Left hindlimb (tissue), 1 donor: ENCODE results near the gene ZCCHC10.
"Not testable (repeated sequence)": the region's sequence is repeated elsewhere in the genome, so short reads cannot be mapped to it uniquely, and the experiment has no call there.

ENCODE experiments used
- DNase-seq: peaks from one replicate; pipeline ENCODE4 v3.0.0-alpha.2; 2018

ZCCHC10 gene

DNA sequence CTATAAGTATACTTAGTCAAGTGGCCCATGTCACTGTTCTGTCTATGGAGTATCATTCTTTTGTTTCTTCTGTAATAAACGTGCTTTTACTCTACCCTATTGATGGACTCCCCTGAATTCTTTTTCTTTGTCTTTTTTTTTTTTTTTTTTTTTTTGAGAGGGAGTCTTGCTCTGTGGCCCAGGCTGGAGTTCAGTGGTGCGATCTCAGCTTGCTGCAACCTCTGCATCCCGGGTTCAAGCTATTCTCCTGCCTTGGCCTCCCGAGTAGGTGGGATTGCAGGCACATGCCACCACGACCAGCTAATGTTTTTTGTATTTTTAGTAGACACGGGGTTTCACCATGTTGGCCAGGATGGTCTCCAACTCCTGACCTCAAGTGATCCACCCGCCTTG, 53.9 kb downstream of the ZCCHC10 start:
- not testable (repeated sequence) for DNase-seq

DNA sequence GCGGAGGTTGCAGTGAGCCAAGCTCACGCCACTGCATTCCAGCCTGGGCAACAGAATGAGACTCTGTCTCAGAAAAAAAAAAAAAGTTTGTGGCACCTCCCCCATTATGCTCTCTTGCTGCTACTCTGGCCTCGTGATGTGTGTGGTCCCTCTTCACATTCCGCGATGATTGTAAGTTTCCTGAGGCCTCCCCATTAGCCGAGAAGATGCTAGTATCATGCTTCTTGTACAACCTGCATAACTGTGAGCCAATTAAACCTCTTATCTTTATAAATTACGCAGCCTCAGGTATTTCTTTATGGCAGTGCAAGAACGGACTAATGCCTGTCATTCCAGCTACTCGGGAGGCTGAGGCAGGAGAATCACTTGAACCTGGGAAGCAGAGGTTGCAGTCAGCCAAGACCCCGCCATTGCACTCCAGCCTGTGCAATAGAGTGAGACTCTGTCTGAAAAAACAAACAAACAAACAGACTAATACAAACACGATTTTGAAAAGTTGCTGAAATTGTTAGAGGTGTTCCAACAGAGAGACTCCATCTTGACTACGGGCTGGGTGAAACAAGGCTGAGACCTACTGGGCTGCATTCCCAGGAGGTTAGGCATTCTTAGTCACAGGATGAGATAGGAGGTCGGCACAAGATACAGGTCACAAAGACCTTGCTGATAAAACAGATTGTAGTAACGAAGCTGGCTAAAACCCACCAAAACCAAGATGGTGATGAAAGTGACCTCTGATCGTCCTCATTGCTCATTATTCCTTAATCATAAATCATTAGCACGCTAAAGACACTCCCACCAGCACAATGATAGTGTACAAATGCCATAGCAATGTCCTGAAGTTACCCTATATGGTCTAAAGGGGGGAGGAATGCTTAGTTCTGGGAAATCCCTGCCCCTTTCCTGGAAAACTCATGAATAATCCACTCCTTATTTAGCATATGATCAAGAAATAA, 54.6 kb downstream of the ZCCHC10 start:
- DNase-seq, result no peak

DNA sequence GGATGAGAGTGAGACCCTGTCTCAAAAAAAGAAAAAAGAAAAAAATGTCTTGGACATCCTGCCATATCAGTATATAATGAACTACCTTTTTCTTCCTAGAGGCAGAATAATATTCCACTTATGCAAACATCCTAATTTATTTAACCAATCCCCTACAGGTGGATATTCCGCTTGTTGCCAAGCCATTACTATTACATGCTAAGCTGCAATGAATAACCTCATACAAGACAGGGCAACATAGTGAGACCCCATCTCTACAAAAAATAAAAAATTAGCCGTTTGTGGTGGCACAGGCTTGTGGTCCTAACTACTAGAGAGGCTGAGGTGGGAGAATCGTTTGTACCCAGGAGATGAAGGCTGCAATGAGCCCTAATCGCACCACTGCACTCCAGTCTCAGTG, 61.2 kb downstream of the ZCCHC10 start:
- no peak for DNase-seq

DNA sequence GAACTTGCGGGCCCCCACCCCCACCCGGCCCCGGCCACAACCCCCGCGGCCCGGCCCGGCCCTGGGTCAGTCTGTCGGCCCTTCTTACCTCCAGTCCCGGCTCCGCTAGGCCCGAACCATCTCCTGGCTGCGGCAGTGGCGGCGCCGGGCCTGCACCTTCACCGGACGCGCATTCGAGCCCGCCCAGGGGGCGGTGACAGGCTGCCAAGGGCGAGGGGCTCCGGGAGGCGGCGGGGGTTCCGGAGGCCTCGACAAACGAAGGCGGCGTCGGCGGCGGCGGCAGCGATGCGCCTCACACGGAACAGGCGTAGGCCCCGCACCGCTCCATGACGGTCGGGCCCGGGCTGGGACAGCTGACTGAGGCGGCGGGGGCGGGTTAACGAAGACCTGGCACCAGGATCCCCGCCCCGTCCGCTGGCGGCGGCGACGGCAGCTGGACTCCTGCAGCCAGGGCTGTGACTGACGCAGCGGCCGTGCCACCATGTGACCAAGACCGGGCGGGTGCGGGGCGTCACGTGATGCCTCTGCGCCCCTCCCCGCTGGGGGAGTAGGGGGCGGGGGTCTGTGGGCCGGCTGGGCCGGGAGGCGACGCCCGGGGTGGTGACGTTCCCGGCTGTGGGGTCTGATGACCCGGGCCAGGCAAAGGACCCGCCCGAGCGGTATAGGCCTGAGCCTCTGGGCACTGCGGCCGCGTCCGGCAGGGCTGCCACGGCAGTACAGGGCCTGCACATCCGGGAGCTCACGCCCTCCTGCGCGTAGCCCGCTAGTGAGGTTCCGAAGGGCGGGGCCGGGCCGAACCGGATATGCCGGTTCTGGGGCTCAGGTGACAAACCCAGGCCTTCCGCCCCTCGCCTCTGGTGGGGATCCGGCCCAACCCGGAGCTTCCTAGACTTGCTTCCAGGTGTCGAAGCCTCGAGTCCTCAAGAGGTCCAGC, 62.9 kb downstream of the ZCCHC10 start, which contains the start of gene AFF4:
AFF4 (minus strand) TSS at position 464 of the 934 bp plus-strand sequence. CDS start 26,445 bp downstream, outside the sequence.
- peak; percentile 98 for DNase-seq

DNA sequence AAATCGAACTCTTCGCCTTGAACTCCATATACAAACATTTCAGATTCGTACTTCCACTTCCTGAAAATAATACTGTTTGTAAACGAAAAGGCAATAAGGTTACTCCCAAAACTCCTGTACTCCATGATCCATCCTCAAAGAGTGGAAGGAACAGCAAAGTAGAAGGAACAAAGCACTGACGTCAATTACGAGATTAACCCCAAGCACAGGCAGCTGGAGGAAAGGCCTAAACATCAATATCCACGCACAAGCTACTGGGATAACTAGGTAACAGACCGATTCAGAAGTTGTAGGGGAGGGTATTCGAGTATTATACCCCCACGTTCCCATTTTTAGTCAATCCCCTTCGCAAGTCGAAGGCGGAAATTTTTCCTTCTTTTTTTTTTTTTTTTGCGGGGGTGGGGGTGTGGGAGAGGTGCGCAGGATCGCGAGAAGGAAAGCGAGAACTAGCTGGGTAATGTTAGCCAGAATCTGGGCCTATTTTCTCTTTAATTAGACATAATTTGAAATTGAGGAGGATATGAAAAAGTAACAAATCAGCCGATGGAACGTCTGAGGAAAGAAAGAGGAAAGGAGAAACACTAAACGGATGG, 63.8 kb downstream of the ZCCHC10 start:
- peak; percentile 70 for DNase-seq

DNA sequence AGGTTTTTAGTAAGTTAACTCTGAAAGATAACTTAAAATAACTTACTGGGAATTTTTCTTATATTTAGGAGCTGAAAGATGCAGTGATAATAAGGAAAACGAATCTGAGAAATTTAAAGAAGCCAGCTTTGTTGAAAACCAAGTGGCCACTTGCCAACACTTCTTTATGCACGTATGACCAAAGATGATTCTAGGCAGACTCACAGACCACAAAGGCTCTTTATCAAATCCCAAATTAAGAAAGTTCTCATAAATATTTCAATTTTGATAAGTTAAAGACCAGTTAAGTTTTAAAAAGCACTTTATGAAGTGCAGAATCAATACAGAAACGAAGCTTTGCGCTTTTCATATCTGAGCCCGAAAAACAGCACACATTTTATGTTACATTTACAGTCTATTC, 64.5 kb downstream of the ZCCHC10 start:
- DNase-seq, result no peak

DNA sequence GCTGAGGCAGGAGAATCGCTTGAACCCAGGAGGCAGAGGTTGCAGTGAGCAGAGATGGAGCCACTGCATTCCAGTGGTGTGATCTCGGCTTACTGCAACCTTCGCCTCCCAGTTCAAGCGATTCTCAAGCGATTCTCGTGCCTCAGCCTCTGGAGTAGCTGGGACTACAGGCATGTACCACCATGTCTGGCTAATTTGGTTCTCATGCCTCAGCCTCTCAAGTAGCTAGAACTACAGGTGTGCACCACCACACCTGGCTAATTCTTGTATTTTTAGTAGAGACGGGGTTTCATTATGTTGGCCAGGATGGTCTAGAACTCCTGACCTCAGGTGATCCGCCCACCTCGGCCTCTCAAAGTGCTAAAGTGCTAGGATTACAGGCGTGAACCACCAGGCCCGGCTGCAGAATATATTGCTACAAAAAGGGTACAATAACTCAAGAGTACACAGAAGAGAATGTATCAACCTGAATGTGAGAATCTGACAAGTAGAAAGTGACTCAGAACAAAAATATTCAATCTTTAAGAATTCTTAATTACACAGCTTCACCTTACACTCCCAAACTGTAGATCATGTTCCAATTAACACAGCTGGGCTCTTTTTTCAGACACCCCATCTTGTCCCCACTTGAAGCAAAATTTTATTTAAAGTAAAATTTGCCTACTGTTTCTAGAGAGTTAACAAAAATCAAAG, 65.1 kb downstream of the ZCCHC10 start:
- not testable (repeated sequence) for DNase-seq

DNA sequence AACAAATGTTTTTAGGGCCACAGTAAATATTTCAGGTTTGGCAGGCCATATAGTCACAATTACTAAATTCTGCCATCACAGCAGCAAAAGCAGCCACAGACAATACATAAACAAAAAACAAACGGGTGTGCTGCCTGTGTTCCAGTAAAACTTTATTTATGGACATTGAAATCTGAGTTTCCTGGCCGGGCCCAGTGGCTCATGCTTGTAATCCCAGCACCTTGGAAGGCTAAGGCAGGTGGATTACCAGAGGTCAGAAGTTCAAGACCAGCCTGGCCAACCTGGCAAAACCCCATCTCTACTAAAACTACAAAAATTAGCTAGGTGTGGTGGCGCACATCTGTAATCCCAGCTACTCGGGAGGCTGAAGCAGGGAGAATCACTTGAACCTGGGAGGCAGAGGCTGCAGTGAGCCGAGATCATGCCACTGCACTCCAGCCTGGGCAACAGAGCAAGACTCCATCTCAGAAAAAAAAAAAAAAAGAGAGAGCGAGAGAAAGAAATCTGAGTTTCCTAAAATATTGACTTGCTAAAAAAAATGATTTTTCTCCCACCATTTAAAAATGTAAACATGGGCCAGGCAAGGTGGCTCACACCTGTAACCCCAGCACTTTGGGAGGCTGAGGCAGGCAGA, 70.1 kb downstream of the ZCCHC10 start:
- not testable (repeated sequence) for DNase-seq

DNA sequence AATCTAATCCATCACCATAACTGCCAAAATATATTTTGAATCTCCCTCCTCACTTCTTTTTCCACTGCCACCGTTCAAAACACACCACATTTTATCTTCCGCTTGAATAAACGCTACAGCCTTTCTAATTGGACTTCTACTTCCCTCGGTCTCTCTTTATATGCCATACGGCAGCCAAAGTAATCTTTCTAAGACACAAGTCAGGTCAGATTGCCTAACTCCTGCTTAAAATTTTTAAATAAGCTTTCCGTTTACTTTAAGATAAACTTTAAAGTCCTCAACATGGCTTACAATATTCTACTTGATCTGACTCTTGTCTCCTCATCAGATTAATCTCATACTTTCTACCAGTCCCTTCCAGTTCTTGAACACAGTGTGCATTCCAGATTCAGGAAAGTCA, 72.6 kb downstream of the ZCCHC10 start:
- no peak for DNase-seq

DNA sequence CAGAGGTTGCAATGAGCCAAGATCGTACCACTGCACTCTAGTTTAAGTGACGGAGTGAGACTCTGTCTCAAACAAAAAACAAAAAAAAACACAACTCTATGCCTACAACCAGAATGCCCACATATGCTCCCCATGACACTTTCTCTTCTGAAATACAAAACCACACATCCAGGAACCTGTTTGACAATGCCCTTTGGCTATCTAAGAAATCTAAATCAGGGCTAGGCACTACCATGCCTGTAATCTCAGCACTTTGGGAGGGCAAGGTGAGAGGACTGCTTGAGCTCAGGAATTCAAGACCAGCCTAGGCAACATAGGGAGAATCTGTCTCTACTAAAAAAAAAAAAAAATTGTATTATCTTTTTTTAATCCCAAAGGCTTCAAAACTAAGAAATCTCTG, 73.5 kb downstream of the ZCCHC10 start:
- DNase-seq, result no peak

DNA sequence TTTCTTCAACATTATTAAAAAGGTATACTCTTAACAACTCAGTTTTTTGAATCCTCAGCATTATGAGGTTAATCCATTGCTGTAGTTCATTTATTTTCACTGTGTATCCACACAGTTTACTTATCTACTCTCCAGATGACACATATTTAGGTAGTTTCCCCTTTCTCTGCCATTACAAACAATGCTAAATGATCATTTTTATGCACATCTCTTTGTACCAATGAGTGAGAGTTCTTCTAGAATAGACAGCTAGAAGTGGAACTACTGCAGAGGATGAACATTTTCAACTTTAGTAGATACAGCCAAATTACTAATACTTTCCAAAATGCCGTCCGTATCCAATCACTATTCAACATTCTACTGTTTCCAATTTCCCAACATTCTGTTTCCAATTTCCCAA, 74.5 kb downstream of the ZCCHC10 start:
- DNase-seq, result no peak

DNA sequence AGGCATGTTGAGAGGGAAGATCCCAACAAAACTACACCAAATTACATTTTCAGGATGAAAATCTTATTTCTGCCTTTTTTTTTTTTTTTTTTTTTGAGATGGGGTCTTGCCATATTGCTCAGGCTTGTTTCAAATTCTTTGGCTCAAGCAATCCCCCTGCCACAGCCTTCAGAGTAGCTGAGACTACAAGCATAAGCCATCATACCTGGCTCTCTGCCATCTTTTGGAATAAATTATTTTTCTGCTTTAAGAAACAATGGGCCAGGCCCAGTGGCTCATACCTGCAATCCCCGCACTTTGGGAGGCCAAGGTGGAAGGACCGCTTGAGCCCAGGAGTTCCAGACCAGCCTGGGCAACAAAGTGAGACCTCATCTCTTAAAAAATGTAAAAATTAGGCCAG, 77.2 kb downstream of the ZCCHC10 start:
- no peak for DNase-seq

DNA sequence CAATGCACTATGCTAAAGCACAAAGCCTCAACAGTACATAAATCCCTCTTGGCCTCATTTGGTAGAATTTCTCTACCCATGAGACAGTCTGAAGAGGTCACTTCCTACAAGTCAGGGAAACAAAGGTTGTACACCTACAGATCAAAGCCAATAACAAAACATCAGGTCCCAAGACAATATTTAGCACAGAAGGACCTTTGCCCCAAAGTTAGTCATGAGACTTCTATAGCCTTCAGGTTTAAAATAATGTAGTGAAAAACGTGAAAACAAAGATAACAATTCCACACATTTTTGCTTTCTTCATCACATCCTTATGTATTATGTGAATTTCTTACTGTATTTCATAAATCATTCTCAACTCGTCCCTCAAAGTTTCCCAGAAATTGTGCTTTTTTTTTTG, 78.7 kb downstream of the ZCCHC10 start:
- DNase-seq, result no peak
